WTC11 (cell line): ENCODE data around the gene TMEM234. TPM values are rescaled to one million over a fixed set of nuclear protein-coding genes. Genes with fewer than 3 reads are reported as not detected.

Experiments
- ATF3 ChIP-seq: sonication (generic); formaldehyde crosslinking; conservative IDR thresholded peaks from 2 replicates; pipeline ENCODE4 v1.8.1; 2022; ENCODE audit warnings: mild to moderate bottlenecking, missing genetic modification reagents
- CBFB ChIP-seq: sonication (generic); formaldehyde crosslinking; IDR thresholded peaks from 2 replicates; pipeline ENCODE4 v1.8.1; 2022; ENCODE audit warnings: mild to moderate bottlenecking, low read depth, missing genetic modification reagents
- EMX1 ChIP-seq: fragments of 250-450 bp; sonication (Bioruptor Pico); IDR thresholded peaks from 2 replicates; pipeline ENCODE4 v1.8.0; 2021; ENCODE audit warnings: mild to moderate bottlenecking
- FOXK1 ChIP-seq: sonication (generic); formaldehyde crosslinking; IDR thresholded peaks from 2 replicates; pipeline ENCODE4 v1.8.0; 2022; ENCODE audit warnings: mild to moderate bottlenecking, moderate library complexity, missing genetic modification reagents
- GTF2I ChIP-seq: fragments of 250-450 bp; sonication (Bioruptor Pico); conservative IDR thresholded peaks from 2 replicates; pipeline ENCODE4 v1.4.0; 2021; ENCODE audit warnings: mild to moderate bottlenecking
- IRF2 ChIP-seq: sonication (generic); formaldehyde crosslinking; IDR thresholded peaks from 2 replicates; pipeline ENCODE4 v1.8.0; 2022; ENCODE audit warnings: low read depth, missing genetic modification reagents, borderline replicate concordance
- NFE2L1 ChIP-seq: sonication (generic); formaldehyde crosslinking; IDR thresholded peaks from 2 replicates; pipeline ENCODE4 v1.8.1; 2023; ENCODE audit warnings: missing genetic modification reagents
- NR1H2 ChIP-seq: sonication (generic); formaldehyde crosslinking; IDR thresholded peaks from 2 replicates; pipeline ENCODE4 v1.9.0; 2021; ENCODE audit warnings: mild to moderate bottlenecking, moderate library complexity, missing genetic modification reagents
- NR3C1 ChIP-seq: sonication (generic); formaldehyde crosslinking; conservative IDR thresholded peaks from 2 replicates; pipeline ENCODE4 v1.8.1; 2023; ENCODE audit warnings: low read depth, mild to moderate bottlenecking, missing genetic modification reagents
- PRRX2 ChIP-seq: fragments of 250-450 bp; sonication (Bioruptor Pico); IDR thresholded peaks from 2 replicates; pipeline ENCODE4 v1.8.0; 2021; ENCODE audit warnings: mild to moderate bottlenecking
- RELA ChIP-seq: sonication (generic); formaldehyde crosslinking; IDR thresholded peaks from 2 replicates; pipeline ENCODE4 v1.8.1; 2022; ENCODE audit warnings: missing genetic modification reagents, mild to moderate bottlenecking, borderline replicate concordance
- RORB ChIP-seq: fragments of 250-450 bp; sonication (Bioruptor Pico); IDR thresholded peaks from 2 replicates; pipeline ENCODE4 v1.9.0; 2021; ENCODE audit warnings: mild to moderate bottlenecking
- SMAD4 ChIP-seq: sonication (generic); formaldehyde crosslinking; IDR thresholded peaks from 2 replicates; pipeline ENCODE4 v1.8.0; 2022; ENCODE audit warnings: mild to moderate bottlenecking, missing genetic modification reagents
- ZNF121 ChIP-seq: sonication (generic); formaldehyde crosslinking; IDR thresholded peaks from 2 replicates; pipeline ENCODE4 v1.8.0; 2023; ENCODE audit warnings: missing genetic modification reagents
- ZNF396 ChIP-seq: fragments of 250-450 bp; sonication (Bioruptor Pico); IDR thresholded peaks from 2 replicates; pipeline ENCODE4 v1.8.0; 2021; ENCODE audit warnings: mild to moderate bottlenecking, moderate library complexity, borderline replicate concordance
- ZNF671 ChIP-seq: fragments of 250-450 bp; sonication (Bioruptor Pico); IDR thresholded peaks from 2 replicates; pipeline ENCODE4 v1.8.0; 2021; ENCODE audit warnings: mild to moderate bottlenecking
- total RNA-seq: library from RNA; stranded (reverse); gene quantifications from 3 replicates; pipeline ENCODE4 v1.2.3, GENCODE V29; 2021
- TF ChIP-seq, protein P1 (sequence below): sonication (generic); formaldehyde crosslinking; IDR thresholded peaks from 2 replicates; pipeline ENCODE4 v1.8.1; 2022; ENCODE audit warnings: low read depth, missing genetic modification reagents, borderline replicate concordance
- TF ChIP-seq, protein P2 (sequence below): fragments of 250-450 bp; sonication (Bioruptor Pico); IDR thresholded peaks from 2 replicates; pipeline ENCODE4 v2.1.2; 2022; ENCODE audit warnings: mild to moderate bottlenecking, moderate library complexity
- TF ChIP-seq, protein P3 (sequence below): sonication (generic); formaldehyde crosslinking; IDR thresholded peaks from 2 replicates; pipeline ENCODE4 v1.8.1; 2022; ENCODE audit warnings: mild to moderate bottlenecking, moderate library complexity, missing genetic modification reagents
- TF ChIP-seq, protein P4 (sequence below): fragments of 250-450 bp; sonication (Bioruptor Pico); IDR thresholded peaks from 2 replicates; pipeline ENCODE4 v1.9.0; 2021; ENCODE audit warnings: mild to moderate bottlenecking
- TF ChIP-seq, protein P5 (sequence below): fragments of 250-450 bp; sonication (Bioruptor Pico); IDR thresholded peaks from 2 replicates; pipeline ENCODE4 v1.9.0; 2021; ENCODE audit warnings: mild to moderate bottlenecking
- TF ChIP-seq, protein P6 (sequence below): sonication (generic); formaldehyde crosslinking; IDR thresholded peaks from 2 replicates; pipeline ENCODE4 v1.8.1; 2022; ENCODE audit warnings: missing genetic modification reagents, borderline replicate concordance
- TF ChIP-seq, protein P7 (sequence below): sonication (generic); formaldehyde crosslinking; IDR thresholded peaks from 2 replicates; pipeline ENCODE4 v1.8.1; 2023; ENCODE audit warnings: mild to moderate bottlenecking, missing genetic modification reagents, borderline replicate concordance
- TF ChIP-seq, protein P8 (sequence below): sonication (generic); formaldehyde crosslinking; IDR thresholded peaks from 2 replicates; pipeline ENCODE4 v1.8.1; 2023; ENCODE audit warnings: mild to moderate bottlenecking, missing genetic modification reagents, moderate library complexity

The TMEM234 gene
- total RNA-seq, 1 experiment from 2014 or later, result 11.9 TPM

- 0 out of 2 replicates have a peak, but pooled peaks have one; percentile 8 for TF ChIP-seq ATF3 (CRISPR knock-in tag)
- TF ChIP-seq PRRX2 (CRISPR knock-in tag), result no peak
- TF ChIP-seq, protein P1, sequence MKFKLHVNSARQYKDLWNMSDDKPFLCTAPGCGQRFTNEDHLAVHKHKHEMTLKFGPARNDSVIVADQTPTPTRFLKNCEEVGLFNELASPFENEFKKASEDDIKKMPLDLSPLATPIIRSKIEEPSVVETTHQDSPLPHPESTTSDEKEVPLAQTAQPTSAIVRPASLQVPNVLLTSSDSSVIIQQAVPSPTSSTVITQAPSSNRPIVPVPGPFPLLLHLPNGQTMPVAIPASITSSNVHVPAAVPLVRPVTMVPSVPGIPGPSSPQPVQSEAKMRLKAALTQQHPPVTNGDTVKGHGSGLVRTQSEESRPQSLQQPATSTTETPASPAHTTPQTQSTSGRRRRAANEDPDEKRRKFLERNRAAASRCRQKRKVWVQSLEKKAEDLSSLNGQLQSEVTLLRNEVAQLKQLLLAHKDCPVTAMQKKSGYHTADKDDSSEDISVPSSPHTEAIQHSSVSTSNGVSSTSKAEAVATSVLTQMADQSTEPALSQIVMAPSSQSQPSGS, result no peak
- TF ChIP-seq FOXK1, result peak; percentile 16; the same call in 1 of the 2 replicates
- peak; percentile 42 for TF ChIP-seq ZNF121
- TF ChIP-seq NFE2L1 (CRISPR knock-in tag), result peak; percentile 54; the same call in 1 of the 2 replicates
- no peak for TF ChIP-seq ZNF396 (CRISPR knock-in tag)
- 0 out of 2 replicates have a peak, but pooled peaks have one; percentile 47 for TF ChIP-seq CBFB
- no peak for TF ChIP-seq SMAD4 (CRISPR knock-in tag)
- TF ChIP-seq NR1H2 (CRISPR knock-in tag), result no peak
- TF ChIP-seq, protein P2, sequence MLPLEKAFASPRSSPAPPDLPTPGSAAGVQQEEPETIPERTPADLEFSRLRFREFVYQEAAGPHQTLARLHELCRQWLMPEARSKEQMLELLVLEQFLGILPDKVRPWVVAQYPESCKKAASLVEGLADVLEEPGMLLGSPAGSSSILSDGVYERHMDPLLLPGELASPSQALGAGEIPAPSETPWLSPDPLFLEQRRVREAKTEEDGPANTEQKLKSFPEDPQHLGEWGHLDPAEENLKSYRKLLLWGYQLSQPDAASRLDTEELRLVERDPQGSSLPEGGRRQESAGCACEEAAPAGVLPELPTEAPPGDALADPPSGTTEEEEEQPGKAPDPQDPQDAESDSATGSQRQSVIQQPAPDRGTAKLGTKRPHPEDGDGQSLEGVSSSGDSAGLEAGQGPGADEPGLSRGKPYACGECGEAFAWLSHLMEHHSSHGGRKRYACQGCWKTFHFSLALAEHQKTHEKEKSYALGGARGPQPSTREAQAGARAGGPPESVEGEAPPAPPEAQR, result no peak
- no peak for TF ChIP-seq NR3C1 (CRISPR knock-in tag)
- TF ChIP-seq, protein P3, sequence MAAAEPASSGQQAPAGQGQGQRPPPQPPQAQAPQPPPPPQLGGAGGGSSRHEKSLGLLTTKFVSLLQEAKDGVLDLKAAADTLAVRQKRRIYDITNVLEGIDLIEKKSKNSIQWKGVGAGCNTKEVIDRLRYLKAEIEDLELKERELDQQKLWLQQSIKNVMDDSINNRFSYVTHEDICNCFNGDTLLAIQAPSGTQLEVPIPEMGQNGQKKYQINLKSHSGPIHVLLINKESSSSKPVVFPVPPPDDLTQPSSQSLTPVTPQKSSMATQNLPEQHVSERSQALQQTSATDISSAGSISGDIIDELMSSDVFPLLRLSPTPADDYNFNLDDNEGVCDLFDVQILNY (CRISPR knock-in tag), result peak; percentile 74; the same call in 1 of the 2 replicates
- no peak for TF ChIP-seq IRF2
- no peak for TF ChIP-seq RELA (CRISPR knock-in tag)
- TF ChIP-seq RORB, result no peak
- TF ChIP-seq, protein P4, sequence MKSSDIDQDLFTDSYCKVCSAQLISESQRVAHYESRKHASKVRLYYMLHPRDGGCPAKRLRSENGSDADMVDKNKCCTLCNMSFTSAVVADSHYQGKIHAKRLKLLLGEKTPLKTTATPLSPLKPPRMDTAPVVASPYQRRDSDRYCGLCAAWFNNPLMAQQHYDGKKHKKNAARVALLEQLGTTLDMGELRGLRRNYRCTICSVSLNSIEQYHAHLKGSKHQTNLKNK, result no peak
- TF ChIP-seq GTF2I (CRISPR knock-in tag), result no peak
- TF ChIP-seq, protein P5, sequence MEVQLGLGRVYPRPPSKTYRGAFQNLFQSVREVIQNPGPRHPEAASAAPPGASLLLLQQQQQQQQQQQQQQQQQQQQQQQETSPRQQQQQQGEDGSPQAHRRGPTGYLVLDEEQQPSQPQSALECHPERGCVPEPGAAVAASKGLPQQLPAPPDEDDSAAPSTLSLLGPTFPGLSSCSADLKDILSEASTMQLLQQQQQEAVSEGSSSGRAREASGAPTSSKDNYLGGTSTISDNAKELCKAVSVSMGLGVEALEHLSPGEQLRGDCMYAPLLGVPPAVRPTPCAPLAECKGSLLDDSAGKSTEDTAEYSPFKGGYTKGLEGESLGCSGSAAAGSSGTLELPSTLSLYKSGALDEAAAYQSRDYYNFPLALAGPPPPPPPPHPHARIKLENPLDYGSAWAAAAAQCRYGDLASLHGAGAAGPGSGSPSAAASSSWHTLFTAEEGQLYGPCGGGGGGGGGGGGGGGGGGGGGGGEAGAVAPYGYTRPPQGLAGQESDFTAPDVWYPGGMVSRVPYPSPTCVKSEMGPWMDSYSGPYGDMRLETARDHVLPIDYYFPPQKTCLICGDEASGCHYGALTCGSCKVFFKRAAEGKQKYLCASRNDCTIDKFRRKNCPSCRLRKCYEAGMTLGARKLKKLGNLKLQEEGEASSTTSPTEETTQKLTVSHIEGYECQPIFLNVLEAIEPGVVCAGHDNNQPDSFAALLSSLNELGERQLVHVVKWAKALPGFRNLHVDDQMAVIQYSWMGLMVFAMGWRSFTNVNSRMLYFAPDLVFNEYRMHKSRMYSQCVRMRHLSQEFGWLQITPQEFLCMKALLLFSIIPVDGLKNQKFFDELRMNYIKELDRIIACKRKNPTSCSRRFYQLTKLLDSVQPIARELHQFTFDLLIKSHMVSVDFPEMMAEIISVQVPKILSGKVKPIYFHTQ (CRISPR knock-in tag), result no peak
- TF ChIP-seq ZNF671 (CRISPR knock-in tag), result no peak
- TF ChIP-seq, protein P6, sequence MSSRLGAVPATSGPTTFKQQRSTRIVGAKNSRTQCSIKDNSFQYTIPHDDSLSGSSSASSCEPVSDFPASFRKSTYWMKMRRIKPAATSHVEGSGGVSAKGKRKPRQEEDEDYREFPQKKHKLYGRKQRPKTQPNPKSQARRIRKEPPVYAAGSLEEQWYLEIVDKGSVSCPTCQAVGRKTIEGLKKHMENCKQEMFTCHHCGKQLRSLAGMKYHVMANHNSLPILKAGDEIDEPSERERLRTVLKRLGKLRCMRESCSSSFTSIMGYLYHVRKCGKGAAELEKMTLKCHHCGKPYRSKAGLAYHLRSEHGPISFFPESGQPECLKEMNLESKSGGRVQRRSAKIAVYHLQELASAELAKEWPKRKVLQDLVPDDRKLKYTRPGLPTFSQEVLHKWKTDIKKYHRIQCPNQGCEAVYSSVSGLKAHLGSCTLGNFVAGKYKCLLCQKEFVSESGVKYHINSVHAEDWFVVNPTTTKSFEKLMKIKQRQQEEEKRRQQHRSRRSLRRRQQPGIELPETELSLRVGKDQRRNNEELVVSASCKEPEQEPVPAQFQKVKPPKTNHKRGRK, result no peak
- TF ChIP-seq, protein P7, sequence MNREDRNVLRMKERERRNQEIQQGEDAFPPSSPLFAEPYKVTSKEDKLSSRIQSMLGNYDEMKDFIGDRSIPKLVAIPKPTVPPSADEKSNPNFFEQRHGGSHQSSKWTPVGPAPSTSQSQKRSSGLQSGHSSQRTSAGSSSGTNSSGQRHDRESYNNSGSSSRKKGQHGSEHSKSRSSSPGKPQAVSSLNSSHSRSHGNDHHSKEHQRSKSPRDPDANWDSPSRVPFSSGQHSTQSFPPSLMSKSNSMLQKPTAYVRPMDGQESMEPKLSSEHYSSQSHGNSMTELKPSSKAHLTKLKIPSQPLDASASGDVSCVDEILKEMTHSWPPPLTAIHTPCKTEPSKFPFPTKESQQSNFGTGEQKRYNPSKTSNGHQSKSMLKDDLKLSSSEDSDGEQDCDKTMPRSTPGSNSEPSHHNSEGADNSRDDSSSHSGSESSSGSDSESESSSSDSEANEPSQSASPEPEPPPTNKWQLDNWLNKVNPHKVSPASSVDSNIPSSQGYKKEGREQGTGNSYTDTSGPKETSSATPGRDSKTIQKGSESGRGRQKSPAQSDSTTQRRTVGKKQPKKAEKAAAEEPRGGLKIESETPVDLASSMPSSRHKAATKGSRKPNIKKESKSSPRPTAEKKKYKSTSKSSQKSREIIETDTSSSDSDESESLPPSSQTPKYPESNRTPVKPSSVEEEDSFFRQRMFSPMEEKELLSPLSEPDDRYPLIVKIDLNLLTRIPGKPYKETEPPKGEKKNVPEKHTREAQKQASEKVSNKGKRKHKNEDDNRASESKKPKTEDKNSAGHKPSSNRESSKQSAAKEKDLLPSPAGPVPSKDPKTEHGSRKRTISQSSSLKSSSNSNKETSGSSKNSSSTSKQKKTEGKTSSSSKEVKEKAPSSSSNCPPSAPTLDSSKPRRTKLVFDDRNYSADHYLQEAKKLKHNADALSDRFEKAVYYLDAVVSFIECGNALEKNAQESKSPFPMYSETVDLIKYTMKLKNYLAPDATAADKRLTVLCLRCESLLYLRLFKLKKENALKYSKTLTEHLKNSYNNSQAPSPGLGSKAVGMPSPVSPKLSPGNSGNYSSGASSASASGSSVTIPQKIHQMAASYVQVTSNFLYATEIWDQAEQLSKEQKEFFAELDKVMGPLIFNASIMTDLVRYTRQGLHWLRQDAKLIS (CRISPR knock-in tag), result no peak; the same call in 1 of the 2 replicates
- TF ChIP-seq EMX1, result no peak
- TF ChIP-seq, protein P8, sequence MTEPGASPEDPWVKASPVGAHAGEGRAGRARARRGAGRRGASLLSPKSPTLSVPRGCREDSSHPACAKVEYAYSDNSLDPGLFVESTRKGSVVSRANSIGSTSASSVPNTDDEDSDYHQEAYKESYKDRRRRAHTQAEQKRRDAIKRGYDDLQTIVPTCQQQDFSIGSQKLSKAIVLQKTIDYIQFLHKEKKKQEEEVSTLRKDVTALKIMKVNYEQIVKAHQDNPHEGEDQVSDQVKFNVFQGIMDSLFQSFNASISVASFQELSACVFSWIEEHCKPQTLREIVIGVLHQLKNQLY (CRISPR knock-in tag), result no peak
These were observed 18.2 kb upstream of the TMEM234 start (continued) for GRCh38 chr1:32240140-32240951.
